WTC11 (cell line): ENCODE measurements around the gene MCL1.

ENCODE experiments used
- E2F4 ChIP-seq: sonication (generic); formaldehyde crosslinking; IDR thresholded peaks from 2 replicates; pipeline ENCODE4 v1.8.1; 2022; ENCODE audit warnings: low read depth, mild to moderate bottlenecking, moderate library complexity, missing genetic modification reagents, borderline replicate concordance
- E2F5 ChIP-seq: sonication (generic); formaldehyde crosslinking; IDR thresholded peaks from 2 replicates; pipeline ENCODE4 v1.8.1; 2022; ENCODE audit warnings: mild to moderate bottlenecking, moderate library complexity, missing genetic modification reagents
- ELF4 ChIP-seq: sonication (generic); formaldehyde crosslinking; IDR thresholded peaks from 2 replicates; pipeline ENCODE4 v1.8.1; 2022; ENCODE audit warnings: low read depth, mild to moderate bottlenecking, moderate library complexity, missing genetic modification reagents
- ETV6 ChIP-seq: sonication (generic); formaldehyde crosslinking; IDR thresholded peaks from 2 replicates; pipeline ENCODE4 v1.8.1; 2022; ENCODE audit warnings: mild to moderate bottlenecking, missing genetic modification reagents
- JUN ChIP-seq: sonication (generic); formaldehyde crosslinking; IDR thresholded peaks from 2 replicates; pipeline ENCODE4 v1.8.0; 2023; ENCODE audit warnings: mild to moderate bottlenecking, missing genetic modification reagents
- MAX ChIP-seq: sonication (generic); formaldehyde crosslinking; IDR thresholded peaks from 2 replicates; pipeline ENCODE4 v1.8.0; 2022; ENCODE audit warnings: mild to moderate bottlenecking, missing genetic modification reagents
- NR2C2 ChIP-seq: sonication (generic); formaldehyde crosslinking; IDR thresholded peaks from 2 replicates; pipeline ENCODE4 v1.8.0; 2022; ENCODE audit warnings: mild to moderate bottlenecking, missing genetic modification reagents
- PRRX2 ChIP-seq: fragments of 250-450 bp; sonication (Bioruptor Pico); IDR thresholded peaks from 2 replicates; pipeline ENCODE4 v1.8.0; 2021; ENCODE audit warnings: mild to moderate bottlenecking
- SP1 ChIP-seq: sonication (generic); formaldehyde crosslinking; conservative IDR thresholded peaks from 2 replicates; pipeline ENCODE4 v1.8.1; 2022; ENCODE audit warnings: missing genetic modification reagents
- TCF7 ChIP-seq: sonication (generic); formaldehyde crosslinking; IDR thresholded peaks from 2 replicates; pipeline ENCODE4 v1.8.0; 2022; ENCODE audit warnings: mild to moderate bottlenecking, low read depth, missing genetic modification reagents, moderate library complexity
- TF ChIP-seq, protein P1 (sequence below): sonication (generic); formaldehyde crosslinking; IDR thresholded peaks from 2 replicates; pipeline ENCODE4 v1.8.0; 2022; ENCODE audit warnings: missing genetic modification reagents
- TF ChIP-seq, protein P2 (sequence below): fragments of 200-600 bp; IDR thresholded peaks from 2 replicates; pipeline ENCODE4 v1.8.0; 2022; ENCODE audit warnings: antibody characterized with exemption
- TF ChIP-seq, protein P3 (sequence below): sonication (generic); formaldehyde crosslinking; IDR thresholded peaks from 2 replicates; pipeline ENCODE4 v1.8.1; 2023; ENCODE audit warnings: mild to moderate bottlenecking, missing genetic modification reagents, moderate library complexity

GRCh38 chr1:150546294-150546937 is 33.0 kb downstream of the MCL1 start:
- TF ChIP-seq, protein P1, sequence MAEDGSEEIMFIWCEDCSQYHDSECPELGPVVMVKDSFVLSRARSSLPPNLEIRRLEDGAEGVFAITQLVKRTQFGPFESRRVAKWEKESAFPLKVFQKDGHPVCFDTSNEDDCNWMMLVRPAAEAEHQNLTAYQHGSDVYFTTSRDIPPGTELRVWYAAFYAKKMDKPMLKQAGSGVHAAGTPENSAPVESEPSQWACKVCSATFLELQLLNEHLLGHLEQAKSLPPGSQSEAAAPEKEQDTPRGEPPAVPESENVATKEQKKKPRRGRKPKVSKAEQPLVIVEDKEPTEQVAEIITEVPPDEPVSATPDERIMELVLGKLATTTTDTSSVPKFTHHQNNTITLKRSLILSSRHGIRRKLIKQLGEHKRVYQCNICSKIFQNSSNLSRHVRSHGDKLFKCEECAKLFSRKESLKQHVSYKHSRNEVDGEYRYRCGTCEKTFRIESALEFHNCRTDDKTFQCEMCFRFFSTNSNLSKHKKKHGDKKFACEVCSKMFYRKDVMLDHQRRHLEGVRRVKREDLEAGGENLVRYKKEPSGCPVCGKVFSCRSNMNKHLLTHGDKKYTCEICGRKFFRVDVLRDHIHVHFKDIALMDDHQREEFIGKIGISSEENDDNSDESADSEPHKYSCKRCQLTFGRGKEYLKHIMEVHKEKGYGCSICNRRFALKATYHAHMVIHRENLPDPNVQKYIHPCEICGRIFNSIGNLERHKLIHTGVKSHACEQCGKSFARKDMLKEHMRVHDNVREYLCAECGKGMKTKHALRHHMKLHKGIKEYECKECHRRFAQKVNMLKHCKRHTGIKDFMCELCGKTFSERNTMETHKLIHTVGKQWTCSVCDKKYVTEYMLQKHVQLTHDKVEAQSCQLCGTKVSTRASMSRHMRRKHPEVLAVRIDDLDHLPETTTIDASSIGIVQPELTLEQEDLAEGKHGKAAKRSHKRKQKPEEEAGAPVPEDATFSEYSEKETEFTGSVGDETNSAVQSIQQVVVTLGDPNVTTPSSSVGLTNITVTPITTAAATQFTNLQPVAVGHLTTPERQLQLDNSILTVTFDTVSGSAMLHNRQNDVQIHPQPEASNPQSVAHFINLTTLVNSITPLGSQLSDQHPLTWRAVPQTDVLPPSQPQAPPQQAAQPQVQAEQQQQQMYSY (CRISPR knock-in tag), result no peak
- TF ChIP-seq, protein P2, sequence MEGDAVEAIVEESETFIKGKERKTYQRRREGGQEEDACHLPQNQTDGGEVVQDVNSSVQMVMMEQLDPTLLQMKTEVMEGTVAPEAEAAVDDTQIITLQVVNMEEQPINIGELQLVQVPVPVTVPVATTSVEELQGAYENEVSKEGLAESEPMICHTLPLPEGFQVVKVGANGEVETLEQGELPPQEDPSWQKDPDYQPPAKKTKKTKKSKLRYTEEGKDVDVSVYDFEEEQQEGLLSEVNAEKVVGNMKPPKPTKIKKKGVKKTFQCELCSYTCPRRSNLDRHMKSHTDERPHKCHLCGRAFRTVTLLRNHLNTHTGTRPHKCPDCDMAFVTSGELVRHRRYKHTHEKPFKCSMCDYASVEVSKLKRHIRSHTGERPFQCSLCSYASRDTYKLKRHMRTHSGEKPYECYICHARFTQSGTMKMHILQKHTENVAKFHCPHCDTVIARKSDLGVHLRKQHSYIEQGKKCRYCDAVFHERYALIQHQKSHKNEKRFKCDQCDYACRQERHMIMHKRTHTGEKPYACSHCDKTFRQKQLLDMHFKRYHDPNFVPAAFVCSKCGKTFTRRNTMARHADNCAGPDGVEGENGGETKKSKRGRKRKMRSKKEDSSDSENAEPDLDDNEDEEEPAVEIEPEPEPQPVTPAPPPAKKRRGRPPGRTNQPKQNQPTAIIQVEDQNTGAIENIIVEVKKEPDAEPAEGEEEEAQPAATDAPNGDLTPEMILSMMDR, result no peak
- TF ChIP-seq MAX, result no peak
- no peak for TF ChIP-seq E2F4 (CRISPR knock-in tag)
- no peak for TF ChIP-seq NR2C2 (CRISPR knock-in tag)
- TF ChIP-seq PRRX2 (CRISPR knock-in tag), result no peak
- TF ChIP-seq TCF7 (CRISPR knock-in tag), result no peak
- TF ChIP-seq, protein P3, sequence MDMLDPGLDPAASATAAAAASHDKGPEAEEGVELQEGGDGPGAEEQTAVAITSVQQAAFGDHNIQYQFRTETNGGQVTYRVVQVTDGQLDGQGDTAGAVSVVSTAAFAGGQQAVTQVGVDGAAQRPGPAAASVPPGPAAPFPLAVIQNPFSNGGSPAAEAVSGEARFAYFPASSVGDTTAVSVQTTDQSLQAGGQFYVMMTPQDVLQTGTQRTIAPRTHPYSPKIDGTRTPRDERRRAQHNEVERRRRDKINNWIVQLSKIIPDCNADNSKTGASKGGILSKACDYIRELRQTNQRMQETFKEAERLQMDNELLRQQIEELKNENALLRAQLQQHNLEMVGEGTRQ (CRISPR knock-in tag), result no peak
- TF ChIP-seq E2F5 (CRISPR knock-in tag), result no peak
- TF ChIP-seq SP1, result no peak
- TF ChIP-seq ELF4 (CRISPR knock-in tag), result no peak
- no peak for TF ChIP-seq JUN (CRISPR knock-in tag)
- no peak for TF ChIP-seq ETV6
